ENCODE data around the gene SRGAP2.
"Not testable (repeated sequence)": the region's sequence is repeated elsewhere in the genome, so short reads cannot be mapped to it uniquely, and the experiment has no call there.

The SRGAP2 gene

DNA sequence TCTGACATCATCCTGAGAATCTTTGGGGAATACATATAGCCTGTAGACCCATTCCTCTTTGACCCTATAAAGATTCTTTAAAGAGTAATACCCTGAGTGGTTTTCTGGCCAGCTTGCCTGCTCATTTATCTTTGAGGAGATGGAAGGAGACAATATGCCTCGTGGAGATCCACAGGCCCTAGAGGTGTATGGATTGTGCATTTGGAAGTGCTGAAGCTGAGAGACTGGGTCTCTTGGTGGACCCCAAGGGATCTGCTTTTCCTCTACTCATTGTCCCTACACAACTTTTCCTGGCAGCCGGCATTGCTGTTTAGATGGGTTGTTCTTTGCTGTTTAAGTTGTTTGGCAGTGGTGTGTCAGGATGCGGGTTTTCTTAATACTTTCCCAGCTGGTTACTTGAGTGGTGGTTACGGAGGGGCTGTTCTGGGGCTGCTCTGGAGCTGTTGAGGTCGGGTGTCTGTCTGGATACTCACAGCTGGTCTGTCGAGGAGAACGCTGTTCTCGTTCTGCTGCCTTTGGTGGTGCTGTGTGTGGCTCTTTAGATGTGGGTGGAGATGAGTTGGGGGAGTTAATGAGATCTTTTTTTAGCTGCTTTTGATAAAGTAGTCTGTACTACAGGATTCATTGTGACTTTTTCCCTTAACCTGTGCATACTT lies 49.5 kb downstream of the SRGAP2 start:
- DNase-seq = not testable (repeated sequence)

Measured in CD4-positive, alpha-beta T cell treated with Interleukin-4 for 4 hours (primary cell).